22Rv1 (cell line): ENCODE measurements around the gene STPG2.
"Not testable (repeated sequence)": the region's sequence is repeated elsewhere in the genome, so short reads cannot be mapped to it uniquely, and the experiment has no call there.

Experiments
- H3K27ac ChIP-seq: fragments of 450-650 bp; 2 replicates; pipeline ENCODE4 v1.5.1; 2017
- CTCF ChIP-seq: fragments of 450-650 bp; IDR thresholded peaks from 2 replicates; pipeline ENCODE4 v1.5.1; 2017; ENCODE audit warnings: mild to moderate bottlenecking
- ZFX ChIP-seq: fragments of 450-650 bp; IDR thresholded peaks from 2 replicates; pipeline ENCODE4 v1.6.1; 2017; ENCODE audit warnings: antibody characterized with exemption, borderline replicate concordance

STPG2 gene

GRCh38 chr4:97911236-97911906 is 231.9 kb downstream of the STPG2 start:
- peak overlapping the region; percentile 62 for H3K27ac ChIP-seq

GRCh38 chr4:97910005-97910404 is 233.3 kb downstream of the STPG2 start:
- TF ChIP-seq CTCF (peak; percentile 44), ZFX (no peak)
- H3K27ac ChIP-seq: no peak overlapping the region

More at GRCh38 chr4:97911236-97911906, 231.9 kb downstream of the STPG2 start:
- TF ChIP-seq ZFX (no peak), CTCF (no peak)

GRCh38 chr4:97903436-97904189 is 239.7 kb downstream of the STPG2 start:
- not testable (repeated sequence) for H3K27ac ChIP-seq

- no peak overlapping the region for H3K27ac ChIP-seq
- no peak for TF ChIP-seq CTCF
- TF ChIP-seq ZFX: no peak
These were observed 243.0 kb downstream of the STPG2 start for GRCh38 chr4:97900229-97900628.

- no peak overlapping the region for H3K27ac ChIP-seq
These were observed 250.5 kb downstream of the STPG2 start for GRCh38 chr4:97892592-97893266.

GRCh38 chr4:97879942-97880341 is 263.3 kb downstream of the STPG2 start:
- TF ChIP-seq ZFX (no peak), CTCF (no peak)
- no peak overlapping the region for H3K27ac ChIP-seq

More at GRCh38 chr4:97892592-97893266, 250.5 kb downstream of the STPG2 start:
- TF ChIP-seq CTCF (no peak), ZFX (no peak)

GRCh38 chr4:97868097-97868496 is 275.2 kb downstream of the STPG2 start:
- peak overlapping the region; percentile 90 for H3K27ac ChIP-seq
- TF ChIP-seq CTCF (no peak), ZFX (no peak)
